ENCODE results near the gene MBOAT7. TPM values are rescaled to one million over a fixed set of nuclear protein-coding genes. Genes with fewer than 3 reads are reported as not detected.
A peak's percentile ranks its signal among the peaks of the same experiment; 100 is the strongest.
"Not testable (repeated sequence)": the region's sequence is repeated elsewhere in the genome, so short reads cannot be mapped to it uniquely, and the experiment has no call there.

The MBOAT7 gene
- total RNA-seq, 2 experiments from 2014 or later, result 54.7 to 76.3 TPM

DNA sequence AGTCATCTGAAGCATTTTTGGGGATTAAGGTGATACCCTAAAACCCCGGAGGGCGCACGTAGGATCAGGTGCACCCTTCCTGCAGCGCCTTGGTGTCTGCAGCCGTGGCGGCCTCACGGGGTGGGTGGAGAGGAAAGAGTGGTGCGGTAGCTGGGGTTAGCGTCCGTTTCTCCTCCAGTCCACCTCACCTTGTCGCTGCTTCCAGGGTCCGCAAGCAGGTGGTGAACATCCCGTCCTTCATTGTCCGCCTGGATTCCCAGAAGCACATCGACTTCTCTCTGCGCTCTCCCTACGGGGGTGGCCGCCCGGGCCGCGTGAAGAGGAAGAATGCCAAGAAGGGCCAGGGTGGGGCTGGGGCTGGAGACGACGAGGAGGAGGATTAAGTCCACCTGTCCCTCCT is 17.8 kb upstream of the MBOAT7 start:
- H3K27me3 Mint-ChIP-seq; ATAC-seq; CTCF ChIA-PET; H3K9me3 Mint-ChIP-seq (ENCODE audit: low read depth); H3K4me3 Mint-ChIP-seq; DNase-seq: not testable (repeated sequence)
- H3K4me1 Mint-ChIP-seq, result peaks cover 91% of the 10 kb centered on the region
- H3K36me3 Mint-ChIP-seq, result peaks cover 66% of the 10 kb centered on the region
- peak overlapping the region; percentile 55 for H3K27ac Mint-ChIP-seq

DNA sequence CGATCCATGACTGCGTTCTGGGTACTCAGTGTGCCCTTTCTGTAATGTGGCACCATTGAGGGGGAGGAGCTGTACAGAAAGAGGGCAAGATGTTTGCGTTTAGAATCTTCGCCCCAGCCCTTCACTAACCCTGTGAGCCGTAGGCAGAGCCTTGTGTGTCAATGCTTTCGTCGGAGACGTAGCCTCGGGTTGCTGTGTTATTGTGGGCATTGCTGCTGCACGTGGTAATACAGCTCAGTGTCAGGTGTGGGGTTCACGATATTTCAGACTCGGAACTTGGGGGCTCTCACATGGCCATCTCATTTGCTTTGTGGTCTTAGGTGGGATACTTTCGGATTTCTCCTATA is 17.4 kb upstream of the MBOAT7 start:
- Mint-ChIP-seq H3K9me3 (ENCODE audit: low read depth) (no peaks in the 10 kb centered on the region), H3K27me3 (no peaks in the 10 kb centered on the region), H3K27ac (no peak overlapping the region), H3K4me3 (no peak overlapping the region), H3K36me3 (peaks cover 70% of the 10 kb centered on the region), H3K4me1 (peaks cover 93% of the 10 kb centered on the region)
- DNase-seq (no peak), ATAC-seq (no peak)
- CTCF ChIA-PET, result no interaction called here

DNA sequence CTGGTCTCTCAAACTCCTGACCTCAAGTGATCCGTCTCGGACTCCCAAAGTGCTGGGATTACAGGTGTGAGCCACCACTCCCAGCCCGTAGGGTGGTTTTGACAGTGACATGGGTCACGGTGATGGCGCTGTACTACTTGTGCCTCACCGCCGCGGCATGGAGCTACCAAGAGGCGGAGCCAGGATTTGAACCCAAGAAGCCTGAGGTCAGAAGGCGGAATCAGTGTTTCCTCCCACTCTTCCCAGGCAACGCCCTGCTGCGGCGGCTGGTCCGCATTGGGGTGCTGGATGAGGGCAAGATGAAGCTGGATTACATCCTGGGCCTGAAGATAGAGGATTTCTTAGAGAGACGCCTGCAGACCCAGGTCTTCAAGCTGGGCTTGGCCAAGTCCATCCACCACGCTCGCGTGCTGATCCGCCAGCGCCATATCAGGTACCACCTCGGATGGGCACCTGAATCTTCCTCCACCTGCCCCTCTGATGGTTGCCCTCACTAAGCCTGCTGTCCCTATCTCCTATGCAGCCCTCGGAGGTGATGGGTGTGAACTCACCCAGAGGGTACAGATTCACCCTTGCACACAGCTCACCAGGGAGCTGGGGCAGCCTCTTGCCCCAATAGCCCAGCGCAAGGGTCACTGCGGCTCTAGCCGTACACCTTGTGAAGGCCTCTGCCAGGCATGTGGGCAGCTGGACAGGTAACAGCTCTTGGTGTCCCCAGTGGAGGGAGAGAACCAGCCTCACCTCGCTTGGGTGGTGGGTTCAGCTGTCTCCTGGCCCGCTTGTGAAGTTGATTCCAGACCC is 16.9 kb upstream of the MBOAT7 start:
- no peaks in the 10 kb centered on the region for H3K9me3 Mint-ChIP-seq (ENCODE audit: low read depth)
- peaks cover 75% of the 10 kb centered on the region for H3K36me3 Mint-ChIP-seq
- H3K27ac Mint-ChIP-seq, result no peak overlapping the region
- H3K4me1 Mint-ChIP-seq, result peaks cover 93% of the 10 kb centered on the region
- DNase-seq (no peak), ATAC-seq (no peak)
- no peaks in the 10 kb centered on the region for H3K27me3 Mint-ChIP-seq
- no peak overlapping the region for H3K4me3 Mint-ChIP-seq
- CTCF ChIA-PET, result no interaction called here

DNA sequence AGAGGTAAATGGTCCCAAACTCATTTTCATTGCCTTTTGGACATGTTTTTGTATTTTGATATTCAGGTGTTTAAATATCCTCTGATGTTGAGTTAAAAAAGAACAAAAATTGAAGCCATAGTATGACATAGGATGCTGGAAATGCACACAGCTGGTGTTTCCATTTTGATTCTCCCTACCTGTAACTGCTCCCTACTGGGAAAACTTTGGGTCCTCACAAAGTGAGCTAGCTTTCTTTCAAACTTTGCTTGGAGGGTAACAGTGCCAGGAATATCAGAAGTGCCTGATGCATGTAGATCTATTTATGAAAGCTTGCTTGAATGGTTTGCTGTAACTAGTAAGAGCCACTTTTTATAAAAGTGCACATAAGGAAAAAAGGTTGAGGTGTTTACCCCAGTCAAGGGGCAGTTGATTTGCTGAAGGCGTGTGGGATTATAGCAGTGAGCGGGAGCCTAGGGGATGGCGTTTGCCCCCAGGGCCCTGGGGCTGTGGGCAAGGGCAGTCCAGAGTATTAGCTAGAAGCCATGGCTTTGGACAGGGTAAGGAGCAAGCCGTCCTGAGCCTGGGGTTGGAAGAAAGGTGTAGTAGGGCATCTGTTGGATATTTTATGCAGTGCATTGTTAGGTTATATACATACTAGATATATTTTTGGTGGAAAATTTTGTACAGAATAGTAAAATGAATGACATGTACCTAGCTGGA is 15.5 kb upstream of the MBOAT7 start:
- Mint-ChIP-seq H3K4me1 (peaks cover 79% of the 10 kb centered on the region), H3K36me3 (peaks cover 74% of the 10 kb centered on the region)
- CTCF ChIA-PET, result interaction anchor here (1.0 to 1.2 kb wide), 3 partner anchors 16 to 1097 kb away, joined by 3 to 4 read pairs (median 4); partner anchors contain the start of gene MBOAT7

DNA sequence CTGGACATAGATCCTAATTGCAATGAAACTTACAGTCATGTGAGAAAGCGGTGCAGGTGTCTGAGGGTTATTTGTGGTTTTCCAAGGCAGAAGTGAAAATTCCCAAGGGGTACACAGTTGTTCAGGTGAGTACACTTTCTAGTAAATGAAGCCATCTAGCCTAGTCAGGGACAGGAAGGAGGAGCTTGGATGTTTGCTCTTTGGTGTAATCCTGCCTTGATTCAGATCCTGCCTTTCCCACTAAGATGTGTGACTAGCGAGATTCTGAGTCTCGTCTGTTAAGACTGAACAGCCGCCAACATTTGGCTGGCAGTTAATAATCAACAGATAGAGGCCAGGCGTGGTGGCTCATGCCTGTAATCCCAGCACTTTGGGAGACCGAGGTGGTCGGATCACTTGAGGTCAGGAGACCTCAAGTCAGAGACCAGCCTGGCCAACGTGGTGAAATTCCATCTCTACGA is 13.8 kb upstream of the MBOAT7 start:
- CTCF ChIA-PET, result interaction anchor here (1.1 kb wide), 1 partner anchor 14 kb away, joined by 3 read pairs; the partner anchor contains the start of gene MBOAT7
- DNase-seq (no peak), ATAC-seq (no peak)
- no peaks in the 10 kb centered on the region for H3K27me3 Mint-ChIP-seq
- H3K4me3 Mint-ChIP-seq, result peak overlapping the region; percentile 88
- peak overlapping the region; percentile 47 for H3K27ac Mint-ChIP-seq
- H3K4me1 Mint-ChIP-seq, result peaks cover 67% of the 10 kb centered on the region
- H3K9me3 Mint-ChIP-seq (ENCODE audit: low read depth), result no peaks in the 10 kb centered on the region
- peaks cover 69% of the 10 kb centered on the region for H3K36me3 Mint-ChIP-seq

More for the DNA sequence above, 15.5 kb upstream of the MBOAT7 start:
- ATAC-seq, result no peak
- H3K27ac Mint-ChIP-seq, result no peak overlapping the region
- no peaks in the 10 kb centered on the region for H3K9me3 Mint-ChIP-seq (ENCODE audit: low read depth)
- no peaks in the 10 kb centered on the region for H3K27me3 Mint-ChIP-seq
- DNase-seq, result no peak
- peak overlapping the region; percentile 45 for H3K4me3 Mint-ChIP-seq

DNA sequence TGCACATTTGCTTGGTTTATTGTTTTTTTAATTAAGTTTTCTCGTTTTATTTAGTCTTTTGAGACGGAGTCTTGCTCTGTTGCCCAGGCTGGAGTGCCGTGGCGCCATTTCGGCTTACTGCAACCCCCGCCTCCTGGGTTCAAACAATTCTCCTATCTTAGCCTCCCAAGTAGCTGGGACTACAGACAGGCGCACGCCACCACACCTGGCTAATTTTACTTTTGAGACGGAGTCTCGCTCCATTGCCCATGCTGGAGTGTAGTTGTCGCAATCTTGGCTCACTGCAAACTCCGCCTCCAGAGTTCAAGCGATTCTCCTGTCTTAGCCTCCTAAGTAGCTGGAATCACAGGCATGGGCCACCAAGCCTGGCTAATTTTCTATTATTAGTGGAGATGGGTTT is 12.6 kb upstream of the MBOAT7 start:
- CTCF ChIA-PET, result interaction anchor here (1.1 kb wide), 1 partner anchor 13 kb away, joined by 3 read pairs; the partner anchor contains the start of gene MBOAT7
- H3K36me3 Mint-ChIP-seq, result peaks cover 59% of the 10 kb centered on the region

DNA sequence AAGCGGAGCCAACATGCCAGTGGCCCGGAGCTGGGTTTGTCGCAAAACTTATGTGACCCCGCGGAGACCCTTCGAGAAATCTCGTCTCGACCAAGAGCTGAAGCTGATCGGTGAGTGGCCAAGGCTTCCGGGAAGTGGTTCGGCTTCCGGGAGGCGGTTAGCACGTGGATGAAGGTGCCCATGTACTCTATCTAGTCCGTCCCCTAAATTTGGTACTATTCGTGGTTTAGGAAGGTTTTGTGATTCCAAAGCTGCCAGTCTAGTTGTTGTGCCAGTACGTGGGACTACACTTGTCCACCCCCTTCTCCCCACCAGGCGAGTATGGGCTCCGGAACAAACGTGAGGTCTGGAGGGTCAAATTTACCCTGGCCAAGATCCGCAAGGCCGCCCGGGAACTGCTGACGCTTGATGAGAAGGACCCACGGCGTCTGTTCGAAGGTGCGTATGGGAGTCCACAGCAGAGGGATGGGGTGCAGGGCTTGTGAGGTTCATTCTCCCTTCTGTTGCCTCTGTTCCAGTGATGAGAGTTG is 11.9 kb upstream of the MBOAT7 start:
- peak overlapping the region; percentile 88 for H3K4me3 Mint-ChIP-seq
- H3K36me3 Mint-ChIP-seq, result peaks cover 52% of the 10 kb centered on the region
- CTCF ChIA-PET, result interaction anchor here (0.8 to 3.3 kb wide), 4 partner anchors 9 to 42 kb away, joined by 3 to 33 read pairs (median 6); partner anchors contain the start of genes LENG1, MBOAT7 and TSEN34
- H3K27me3 Mint-ChIP-seq, result no peaks in the 10 kb centered on the region
- peak; percentile 55 for DNase-seq
- peak overlapping the region; percentile 99 for H3K27ac Mint-ChIP-seq
- no peak for ATAC-seq
- no peaks in the 10 kb centered on the region for H3K9me3 Mint-ChIP-seq (ENCODE audit: low read depth)
- H3K4me1 Mint-ChIP-seq, result peaks cover 50% of the 10 kb centered on the region

More for the DNA sequence above, 12.6 kb upstream of the MBOAT7 start:
- no peaks in the 10 kb centered on the region for H3K27me3 Mint-ChIP-seq
- no peak for DNase-seq
- peak overlapping the region; percentile 99 for H3K27ac Mint-ChIP-seq
- H3K4me1 Mint-ChIP-seq, result peaks cover 57% of the 10 kb centered on the region
- H3K4me3 Mint-ChIP-seq, result peak overlapping the region; percentile 88
- no peak for ATAC-seq
- H3K9me3 Mint-ChIP-seq (ENCODE audit: low read depth), result no peaks in the 10 kb centered on the region

DNA sequence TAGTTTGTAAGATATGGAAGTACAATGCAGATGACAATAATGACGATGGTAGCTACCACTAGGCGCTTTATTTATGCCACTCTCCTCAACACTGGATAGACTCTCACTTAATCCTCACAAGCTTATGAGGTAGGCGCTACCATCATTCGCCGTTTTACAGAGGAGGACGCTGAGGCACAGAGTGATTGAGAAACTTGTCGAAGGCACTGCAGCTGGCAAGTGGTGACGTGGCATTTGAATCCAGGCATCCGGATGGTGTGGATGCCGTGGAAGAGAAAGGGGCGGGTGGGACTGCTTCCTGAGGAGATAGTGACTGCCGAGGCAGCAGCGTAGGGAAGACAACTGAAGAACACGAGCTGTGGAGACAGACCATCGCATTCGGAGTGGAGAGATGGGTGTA is 10.0 kb upstream of the MBOAT7 start:
- peaks cover 32% of the 10 kb centered on the region for H3K4me1 Mint-ChIP-seq
- DNase-seq, result no peak
- no peaks in the 10 kb centered on the region for H3K27me3 Mint-ChIP-seq
- H3K9me3 Mint-ChIP-seq (ENCODE audit: low read depth), result no peaks in the 10 kb centered on the region
- ATAC-seq, result no peak
- CTCF ChIA-PET, result interaction anchor here (1.1 to 3.3 kb wide), 2 partner anchors 9 kb away, joined by 4 to 33 read pairs; partner anchors contain the start of genes MBOAT7 and TSEN34
- H3K36me3 Mint-ChIP-seq, result peaks cover 40% of the 10 kb centered on the region
- peak overlapping the region; percentile 11 for H3K27ac Mint-ChIP-seq
- peak overlapping the region; percentile 63 for H3K4me3 Mint-ChIP-seq

DNA sequence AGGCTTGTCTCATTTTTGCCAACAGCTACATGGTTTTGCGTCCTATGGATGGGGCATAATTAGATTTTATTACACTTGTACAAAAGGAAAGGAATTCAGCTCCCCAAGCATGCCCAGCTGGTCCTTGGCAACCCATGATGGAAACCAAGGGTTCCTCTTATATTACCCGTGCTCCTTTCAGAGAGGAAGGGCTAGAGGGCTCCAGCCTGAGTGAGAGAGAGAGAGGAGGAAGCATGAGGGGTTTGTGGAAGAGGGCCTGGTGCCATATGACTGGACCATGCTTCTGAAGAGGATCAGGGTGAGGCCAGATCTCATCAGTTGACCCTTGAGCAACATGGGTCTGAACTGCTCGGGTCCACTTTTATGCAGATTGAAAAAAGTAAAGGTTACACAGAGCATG is 7.7 kb upstream of the MBOAT7 start:
- no peak overlapping the region for H3K4me3 Mint-ChIP-seq
- no peak for DNase-seq
- H3K27me3 Mint-ChIP-seq, result no peaks in the 10 kb centered on the region
- ATAC-seq, result no peak
- H3K27ac Mint-ChIP-seq, result peak overlapping the region; percentile 33
- H3K9me3 Mint-ChIP-seq (ENCODE audit: low read depth), result no peaks in the 10 kb centered on the region
- peaks cover 21% of the 10 kb centered on the region for H3K4me1 Mint-ChIP-seq
- CTCF ChIA-PET, result no interaction called here
- H3K36me3 Mint-ChIP-seq, result peaks cover 23% of the 10 kb centered on the region

DNA sequence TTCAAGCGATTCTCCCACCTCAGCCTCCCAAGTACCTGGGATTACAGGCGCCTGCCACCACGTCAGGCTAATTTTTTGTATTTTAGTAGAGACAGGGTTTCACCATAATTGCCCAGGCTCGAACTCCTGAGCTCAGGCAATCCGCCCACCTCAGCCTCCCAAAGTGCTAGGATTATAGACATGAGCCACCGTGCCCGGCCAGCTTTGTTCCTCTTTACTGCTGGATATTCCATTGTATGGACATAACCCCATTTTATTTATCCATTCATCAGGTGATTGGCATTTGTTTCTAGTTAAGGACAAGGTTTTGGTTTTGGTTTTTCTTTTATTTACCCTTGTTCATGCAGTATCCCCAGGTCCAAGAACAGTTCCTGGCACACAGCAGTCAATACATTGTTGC is 7.2 kb upstream of the MBOAT7 start:
- CTCF ChIA-PET, result no interaction called here
- no peak overlapping the region for H3K4me3 Mint-ChIP-seq
- no peaks in the 10 kb centered on the region for H3K27me3 Mint-ChIP-seq

DNA sequence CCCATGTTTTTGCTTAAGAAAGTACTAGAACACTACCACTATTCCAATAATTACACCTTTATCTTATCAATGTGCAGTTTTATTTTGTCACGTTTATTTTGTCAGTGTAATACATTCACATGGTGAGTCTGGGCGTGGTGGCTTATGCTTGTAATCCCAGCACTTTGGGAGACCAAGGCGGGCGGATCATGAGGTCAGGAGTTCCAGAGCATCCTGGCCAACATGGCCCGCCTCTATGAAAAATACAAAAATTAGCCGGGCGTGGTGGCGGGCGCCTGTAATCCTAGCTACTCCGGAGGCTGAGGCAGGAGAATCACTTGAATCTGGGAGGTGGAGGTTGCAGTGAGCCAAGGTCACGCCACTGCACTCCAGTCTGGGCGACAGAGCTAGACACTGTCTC is 5.1 kb upstream of the MBOAT7 start:
- H3K36me3 Mint-ChIP-seq; ATAC-seq; H3K9me3 Mint-ChIP-seq (ENCODE audit: low read depth); H3K4me3 Mint-ChIP-seq; H3K27me3 Mint-ChIP-seq; DNase-seq; CTCF ChIA-PET; H3K27ac Mint-ChIP-seq: not testable (repeated sequence)
- H3K4me1 Mint-ChIP-seq, result peaks cover 24% of the 10 kb centered on the region

More for the DNA sequence above, 7.2 kb upstream of the MBOAT7 start:
- ATAC-seq, result no peak
- Mint-ChIP-seq H3K36me3 (peaks cover 18% of the 10 kb centered on the region), H3K4me1 (peaks cover 23% of the 10 kb centered on the region), H3K27ac (no peak overlapping the region), H3K9me3 (ENCODE audit: low read depth) (no peaks in the 10 kb centered on the region)
- DNase-seq, result no peak

DNA sequence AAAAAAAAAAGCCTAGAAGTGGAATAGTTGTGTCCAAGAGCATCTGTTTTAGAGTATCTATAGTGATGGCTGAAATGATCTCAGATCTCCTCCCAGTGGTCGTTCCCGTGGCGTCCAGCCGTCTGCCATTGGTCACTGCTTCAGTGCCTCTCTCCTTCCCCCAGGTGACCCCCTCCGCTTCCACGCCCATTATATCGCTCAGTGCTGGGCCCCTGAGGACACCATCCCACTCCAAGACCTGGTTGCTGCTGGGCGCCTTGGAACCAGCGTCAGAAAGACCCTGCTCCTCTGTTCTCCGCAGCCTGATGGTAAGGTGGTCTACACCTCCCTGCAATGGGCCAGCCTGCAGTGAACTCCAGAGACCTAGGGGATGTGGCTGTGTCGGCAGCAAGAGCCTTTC is 3.6 kb upstream of the MBOAT7 start:
- H3K9me3 Mint-ChIP-seq (ENCODE audit: low read depth), result no peaks in the 10 kb centered on the region
- peaks cover 9% of the 10 kb centered on the region for H3K36me3 Mint-ChIP-seq
- no peak for DNase-seq
- peak overlapping the region; percentile 9 for H3K4me3 Mint-ChIP-seq
- no peaks in the 10 kb centered on the region for H3K27me3 Mint-ChIP-seq
- no peak for ATAC-seq
- CTCF ChIA-PET, result no interaction called here
- peaks cover 29% of the 10 kb centered on the region for H3K4me1 Mint-ChIP-seq
- peak overlapping the region; percentile 62 for H3K27ac Mint-ChIP-seq

DNA sequence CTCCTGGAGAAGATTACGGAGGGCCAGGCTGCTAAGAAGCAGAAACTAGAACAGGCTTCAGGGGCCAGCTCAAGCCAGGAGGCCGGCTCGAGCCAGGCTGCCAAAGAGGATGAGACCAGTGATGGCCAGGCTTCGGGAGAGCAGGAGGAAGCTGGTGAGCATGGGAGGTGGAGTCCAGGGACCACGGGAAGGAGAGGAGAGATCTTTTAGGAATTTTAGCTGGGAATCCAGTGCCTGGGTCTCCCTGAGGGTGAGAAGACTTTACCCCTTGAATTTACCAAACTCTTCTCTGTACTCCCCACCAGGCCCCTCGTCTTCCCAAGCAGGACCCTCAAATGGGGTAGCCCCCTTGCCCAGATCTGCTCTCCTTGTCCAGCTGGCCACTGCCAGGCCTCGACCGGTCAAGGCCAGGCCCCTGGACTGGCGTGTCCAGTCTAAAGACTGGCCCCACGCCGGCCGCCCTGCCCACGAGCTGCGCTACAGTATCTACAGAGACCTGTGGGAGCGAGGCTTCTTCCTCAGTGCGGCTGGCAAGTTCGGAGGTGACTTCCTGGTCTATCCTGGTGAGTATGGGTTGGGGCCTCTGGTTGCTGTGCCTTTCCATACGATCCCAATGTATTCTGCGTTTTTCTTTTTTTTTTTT is 2.6 kb upstream of the MBOAT7 start:
- peak overlapping the region; percentile 84 for H3K27ac Mint-ChIP-seq
- CTCF ChIA-PET, result interaction anchor here (1.3 to 5.1 kb wide), 3 partner anchors 8 to 32 kb away, joined by 3 to 33 read pairs (median 4); partner anchors contain the start of genes LENG1 and RPS9
- peaks cover 12% of the 10 kb centered on the region for H3K36me3 Mint-ChIP-seq
- ATAC-seq (no peak), DNase-seq (no peak)
- peaks cover 37% of the 10 kb centered on the region for H3K4me1 Mint-ChIP-seq
- no peaks in the 10 kb centered on the region for H3K9me3 Mint-ChIP-seq (ENCODE audit: low read depth)
- H3K4me3 Mint-ChIP-seq, result peak overlapping the region; percentile 80
- H3K27me3 Mint-ChIP-seq, result no peaks in the 10 kb centered on the region
